Tibial nerve (tissue), 4 donors: ENCODE measurements around the gene ASCC1.

ENCODE experiments used
- CTCF ChIP-seq, 5 experiments: fragments of 200-600 bp in 3 of 5; fragments of 450-650 bp in 2 of 5; sonication (generic) in 3 of 5; IDR thresholded peaks; one replicate each; pipeline ENCODE4 v1.5.1; 2016 to 2019; ENCODE audit warnings: antibody characterized with exemption in 5 of 5, mild to moderate bottlenecking in 3 of 5, moderate library complexity in 2 of 5
- EP300 ChIP-seq, 2 donors: sonication (generic); formaldehyde crosslinking; IDR thresholded peaks; one replicate each; pipeline ENCODE4 v1.6.1; 2017; ENCODE audit warnings: antibody characterized with exemption in 2 of 2, mild to moderate bottlenecking in 1 of 2
- POLR2A ChIP-seq, 2 donors: fragments of 450-650 bp; IDR thresholded peaks; one replicate each; pipeline ENCODE4 v1.6.1; 2017; ENCODE audit warnings: antibody characterized with exemption in 2 of 2, mild to moderate bottlenecking in 2 of 2, moderate library complexity in 2 of 2

- no peak for TF ChIP-seq CTCF (IDR thresholded peaks at IDR 0.05)
- no peak for TF ChIP-seq POLR2A (IDR thresholded peaks at IDR 0.05)
- TF ChIP-seq EP300 (IDR thresholded peaks at IDR 0.05): no peak
These were observed 3.2 kb upstream of the ASCC1 start for GRCh38 chr10:72219235-72219814.
